HEK293 (cell line): ENCODE measurements around the gene SSTR3.

ENCODE experiments used
- CTCF ChIA-PET: fragments of 350-600 bp; formaldehyde crosslinking; extraction: SDS; loops from one replicate; lab custom pipeline; 2021; ENCODE audit warnings: antibody characterized with exemption; lab: Yijun Ruan, JAX
- POLR2A ChIA-PET: fragments of 300-600 bp; formaldehyde crosslinking; extraction: SDS; loops from one replicate; lab custom pipeline; 2020; ENCODE audit warnings: antibody characterized with exemption, inconsistent platforms; lab: Yijun Ruan, JAX
- H3K27ac ChIP-seq: fragments of 200-500 bp; sonication (Bioruptor generic); 2 replicates; pipeline ENCODE4 v1.5.1; 2014; ENCODE audit warnings: low read depth, low read length, control low read depth, inconsistent platforms; ENCODE audit errors: extremely low read depth
- H3K36me3 ChIP-seq, 2 experiments: fragments of 200-500 bp in 1 of 2; sonication (Bioruptor generic) in 1 of 2; 1 replicate in 1 of 2; 2 replicates in 1 of 2; pipeline ENCODE4 v1.5.1; 2014 to 2017; ENCODE audit warnings: inconsistent platforms in 2 of 2, low read length in 2 of 2; ENCODE audit not compliant: control insufficient read depth in 2 of 2, insufficient read depth in 1 of 2
- H3K4me1 ChIP-seq: fragments of 200-500 bp; sonication (Bioruptor generic); 2 replicates; pipeline ENCODE4 v1.5.1; 2014; ENCODE audit warnings: mild to moderate bottlenecking, low read length, inconsistent platforms; ENCODE audit not compliant: control insufficient read depth, insufficient read depth
- H3K4me3 ChIP-seq: 2 replicates; pipeline ENCODE4 v1.5.1; 2011; ENCODE audit warnings: low read depth, mild to moderate bottlenecking, control low read depth, low read length, moderate library complexity
- H3K9me3 ChIP-seq: fragments of 200-500 bp; sonication (Bioruptor generic); 2 replicates; pipeline ENCODE4 v1.5.1; 2014; ENCODE audit warnings: low read depth, low read length, inconsistent platforms; ENCODE audit not compliant: control insufficient read depth, insufficient read depth
- ATF2 ChIP-seq: fragments of 450-650 bp; formaldehyde crosslinking; IDR thresholded peaks from 2 replicates; pipeline ENCODE4 v1.5.1; 2016; ENCODE audit warnings: missing biosample characterization, missing genetic modification characterization, low read depth
- BCL6B ChIP-seq: fragments of 450-650 bp; formaldehyde crosslinking; IDR thresholded peaks from 2 replicates; pipeline ENCODE4 v1.5.1; 2017; ENCODE audit warnings: missing biosample characterization, missing genetic modification characterization
- KLF1 ChIP-seq: fragments of 450-650 bp; formaldehyde crosslinking; IDR thresholded peaks from 2 replicates; pipeline ENCODE4 v1.5.1; 2016; ENCODE audit warnings: missing biosample characterization, missing genetic modification characterization
- PATZ1 ChIP-seq: fragments of 450-650 bp; formaldehyde crosslinking; IDR thresholded peaks from 2 replicates; pipeline ENCODE4 v1.5.1; 2016; ENCODE audit warnings: missing biosample characterization, missing genetic modification characterization
- SETDB1 ChIP-seq: IDR thresholded peaks from one replicate; pipeline ENCODE4 v1.6.1; 2017; ENCODE audit warnings: mild to moderate bottlenecking, low read length, moderate library complexity, mixed read lengths; ENCODE audit not compliant: insufficient read length
- ZFHX2 ChIP-seq: fragments of 450-650 bp; formaldehyde crosslinking; conservative IDR thresholded peaks from 2 replicates; pipeline ENCODE4 v1.5.1; 2016; ENCODE audit warnings: missing biosample characterization, missing genetic modification characterization
- ZNF121 ChIP-seq: fragments of 450-650 bp; formaldehyde crosslinking; IDR thresholded peaks from 2 replicates; pipeline ENCODE4 v1.5.1; 2016; ENCODE audit warnings: missing biosample characterization, missing genetic modification characterization
- ZNF239 ChIP-seq: fragments of 450-650 bp; formaldehyde crosslinking; IDR thresholded peaks from 2 replicates; pipeline ENCODE4 v1.5.1; 2016; ENCODE audit warnings: missing biosample characterization, missing genetic modification characterization
- ZNF266 ChIP-seq: fragments of 450-650 bp; formaldehyde crosslinking; IDR thresholded peaks from 2 replicates; pipeline ENCODE4 v1.5.1; 2016; ENCODE audit warnings: missing biosample characterization, missing genetic modification characterization, low read depth
- ZNF433 ChIP-seq: fragments of 450-650 bp; formaldehyde crosslinking; IDR thresholded peaks from 2 replicates; pipeline ENCODE4 v1.5.1; 2016; ENCODE audit warnings: missing biosample characterization, missing genetic modification characterization, low read depth
- ZNF555 ChIP-seq: fragments of 450-650 bp; formaldehyde crosslinking; conservative IDR thresholded peaks from 2 replicates; pipeline ENCODE4 v1.5.1; 2017; ENCODE audit warnings: missing biosample characterization, mild to moderate bottlenecking, missing genetic modification characterization, inconsistent platforms
- ZNF768 ChIP-seq: fragments of 450-650 bp; formaldehyde crosslinking; IDR thresholded peaks from 2 replicates; pipeline ENCODE4 v1.5.1; 2018; ENCODE audit warnings: missing biosample characterization, mild to moderate bottlenecking, missing genetic modification characterization
- ZNF791 ChIP-seq: fragments of 450-650 bp; formaldehyde crosslinking; IDR thresholded peaks from 2 replicates; pipeline ENCODE4 v1.5.1; 2016; ENCODE audit warnings: missing biosample characterization, missing genetic modification characterization
- ZSCAN16 ChIP-seq: fragments of 450-650 bp; formaldehyde crosslinking; IDR thresholded peaks from 2 replicates; pipeline ENCODE4 v1.5.1; 2016; ENCODE audit warnings: missing biosample characterization, missing genetic modification characterization

The SSTR3 gene

GRCh38 chr22:37229805-37230672 lies 17.8 kb upstream of the SSTR3 start:
- Histone ChIP-seq H3K36me3 (no peaks in the 10 kb centered on the region), H3K9me3 (no peaks in the 10 kb centered on the region), H3K4me1 (no peaks in the 10 kb centered on the region)
- peak; percentile 91 for TF ChIP-seq ZNF768 (tag by site-specific recombination)
- TF ChIP-seq KLF1 (tag by site-specific recombination) = peak; percentile 15; the same call in 1 of the 2 replicates
- no peak for TF ChIP-seq ATF2
- TF ChIP-seq BCL6B (tag by site-specific recombination) = no peak
- TF ChIP-seq ZNF121 (tag by site-specific recombination) = no peak
- TF ChIP-seq SETDB1 = no peak
- no peak for TF ChIP-seq ZNF266 (tag by site-specific recombination)
- TF ChIP-seq, all 188 proteins: peak for 2
- no peak overlapping the region for H3K4me3 ChIP-seq
- no peak overlapping the region for H3K27ac ChIP-seq
- POLR2A ChIA-PET = no interaction called here
- CTCF ChIA-PET = interaction anchor here (0.6 to 4.3 kb wide), 12 partner anchors 8 to 456 kb away, joined by 3 to 28 read pairs (median 4); no protein-coding TSS in a partner anchor

DNA sequence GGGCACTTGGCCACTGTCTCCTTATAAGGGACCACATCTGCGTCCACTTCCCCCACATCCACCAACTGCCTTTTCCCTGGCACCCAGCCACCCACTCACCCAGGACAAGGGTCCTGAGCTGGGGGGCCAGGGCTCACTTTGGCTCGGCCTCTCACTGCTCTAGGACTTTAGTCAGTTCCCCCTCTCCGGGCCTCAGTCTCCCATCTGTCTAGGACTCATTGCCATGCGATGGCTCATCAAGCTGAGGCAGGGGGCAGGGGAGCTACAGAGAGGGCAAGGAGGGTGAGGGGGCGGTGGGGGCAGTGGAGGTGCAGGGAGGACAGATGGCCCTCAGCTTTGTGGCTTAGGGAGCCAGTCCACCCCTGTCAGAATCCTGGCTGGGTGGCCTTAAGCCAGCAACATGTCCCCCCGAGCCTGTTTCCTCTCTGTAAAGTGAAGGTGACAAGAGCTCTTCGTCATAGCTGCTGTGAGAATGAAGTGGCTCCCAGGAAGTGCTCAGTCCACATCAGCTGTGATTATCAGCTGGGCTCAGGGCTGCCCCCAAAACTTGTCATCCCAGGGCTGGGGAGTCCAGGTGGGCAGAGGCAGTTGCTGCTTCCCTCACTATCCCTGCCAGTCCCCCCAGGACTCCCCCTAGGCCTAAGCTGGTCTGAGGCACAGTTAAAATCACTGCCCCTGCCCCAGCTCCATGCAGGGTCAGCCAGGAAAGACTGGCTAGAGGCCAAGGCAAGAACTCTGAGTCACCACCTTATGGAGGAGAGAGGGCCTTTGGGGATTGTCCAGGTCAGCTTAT lies 16.9 kb upstream of the SSTR3 start:
- CTCF ChIA-PET = interaction anchor here (0.7 to 4.3 kb wide), 10 partner anchors 8 to 87 kb away, joined by 3 to 28 read pairs (median 4); no protein-coding TSS in a partner anchor
- Histone ChIP-seq H3K27ac (no peak overlapping the region), H3K36me3 (no peaks in the 10 kb centered on the region), H3K4me1 (no peaks in the 10 kb centered on the region), H3K4me3 (no peak overlapping the region), H3K9me3 (no peaks in the 10 kb centered on the region)
- 0 out of 2 replicates have a peak, but pooled peaks have one; percentile 39 for TF ChIP-seq PATZ1 (tag by site-specific recombination)
- TF ChIP-seq ZFHX2 (tag by site-specific recombination) = peak; percentile 43; the same call in 1 of the 2 replicates
- TF ChIP-seq ZSCAN16 (tag by site-specific recombination) = peak; percentile 68; the same call in 1 of the 2 replicates
- TF ChIP-seq ZNF555 (tag by site-specific recombination) = no peak
- no peak for TF ChIP-seq ZNF239 (tag by site-specific recombination)
- no peak for TF ChIP-seq ZNF433 (tag by site-specific recombination)
- no peak for TF ChIP-seq ZNF791 (tag by site-specific recombination)
- POLR2A ChIA-PET = interaction anchor here (0.8 kb wide), 1 partner anchor 31 kb away, joined by 3 read pairs; no protein-coding TSS in a partner anchor
